ENCODE data around the gene WNK2. TPM values are rescaled to one million over a fixed set of nuclear protein-coding genes. Genes with fewer than 3 reads are reported as not detected.

Gene WNK2
- total RNA-seq, 1 donor from 2014 or later, result 336 TPM

GRCh38 chr9:93369686-93370085 is 185.7 kb downstream of the WNK2 start:
- peaks cover 4% of the 10 kb centered on the region for H3K9me3 Mint-ChIP-seq (ENCODE audit: unreplicated experiment)
- H3K27ac Mint-ChIP-seq (ENCODE audit: unreplicated experiment), result no peak overlapping the region
- no peak for DNase-seq
- no peak for TF ChIP-seq CTCF (IDR thresholded peaks at IDR 0.05; ENCODE audit: partially characterized antibody, unreplicated experiment)
- H3K27me3 Mint-ChIP-seq (ENCODE audit: unreplicated experiment), result peaks cover 5% of the 10 kb centered on the region
- H3K36me3 Mint-ChIP-seq (ENCODE audit: unreplicated experiment), result peaks cover 5% of the 10 kb centered on the region
- no peak overlapping the region for H3K4me3 Mint-ChIP-seq (ENCODE audit: unreplicated experiment)
- H3K4me1 Mint-ChIP-seq (ENCODE audit: low read depth, unreplicated experiment), result no peaks in the 10 kb centered on the region

Other genes with a start within 250 kb of the WNK2 start
- gene FGD3, start 236.6 kb upstream of the WNK2 start, total RNA-seq (ENCODE audit: unreplicated experiment), result 1.2 TPM
- gene SUSD3, start 125.4 kb upstream of the WNK2 start, total RNA-seq (ENCODE audit: unreplicated experiment), result not detected
- 55.8 TPM for gene CARD19, start 87.9 kb upstream of the WNK2 start, total RNA-seq (ENCODE audit: unreplicated experiment)
- gene NINJ1, start 49.9 kb upstream of the WNK2 start, total RNA-seq (ENCODE audit: unreplicated experiment), result 29.4 TPM